HL-60/S4 treated with phorbol 12-myristate 13-acetate at 8.2 ng/mL for 4 days and 3 days (cell line): ENCODE results near the gene TSPO2.

Experiments
- in situ Hi-C: fragments of 300-500 bp; cut with MboI; formaldehyde crosslinking; loops from 2 replicates; pipeline ENCODE4 v1.15.0; 2022; ENCODE audit warnings: low sequenced_read_pairs

TSPO2 gene

DNA sequence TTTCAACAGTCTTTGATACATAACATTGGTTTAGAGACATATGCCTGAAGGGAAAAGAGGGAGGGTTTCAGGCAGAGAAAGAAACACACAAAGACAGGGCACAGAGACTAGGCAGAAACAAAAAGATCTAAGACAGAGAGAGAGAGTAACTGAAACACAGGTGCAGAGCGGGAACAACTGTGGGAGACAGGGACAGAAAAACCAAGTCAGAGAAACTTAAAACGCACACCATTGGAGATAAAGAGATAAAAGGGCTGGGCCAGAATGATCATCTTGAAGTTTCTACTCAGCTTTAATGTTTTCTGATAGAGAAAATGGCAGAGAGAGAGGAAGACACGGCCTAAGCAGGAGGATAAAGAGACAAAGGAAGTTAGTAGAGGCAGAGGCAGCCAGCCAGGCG is 15.0 kb upstream of the TSPO2 start:
- in situ Hi-C loops, result no loop called here

- in situ Hi-C loops, result no loop called here
These were observed 14.3 kb upstream of the TSPO2 start for GRCh38 chr6:41027799-41028560.

DNA sequence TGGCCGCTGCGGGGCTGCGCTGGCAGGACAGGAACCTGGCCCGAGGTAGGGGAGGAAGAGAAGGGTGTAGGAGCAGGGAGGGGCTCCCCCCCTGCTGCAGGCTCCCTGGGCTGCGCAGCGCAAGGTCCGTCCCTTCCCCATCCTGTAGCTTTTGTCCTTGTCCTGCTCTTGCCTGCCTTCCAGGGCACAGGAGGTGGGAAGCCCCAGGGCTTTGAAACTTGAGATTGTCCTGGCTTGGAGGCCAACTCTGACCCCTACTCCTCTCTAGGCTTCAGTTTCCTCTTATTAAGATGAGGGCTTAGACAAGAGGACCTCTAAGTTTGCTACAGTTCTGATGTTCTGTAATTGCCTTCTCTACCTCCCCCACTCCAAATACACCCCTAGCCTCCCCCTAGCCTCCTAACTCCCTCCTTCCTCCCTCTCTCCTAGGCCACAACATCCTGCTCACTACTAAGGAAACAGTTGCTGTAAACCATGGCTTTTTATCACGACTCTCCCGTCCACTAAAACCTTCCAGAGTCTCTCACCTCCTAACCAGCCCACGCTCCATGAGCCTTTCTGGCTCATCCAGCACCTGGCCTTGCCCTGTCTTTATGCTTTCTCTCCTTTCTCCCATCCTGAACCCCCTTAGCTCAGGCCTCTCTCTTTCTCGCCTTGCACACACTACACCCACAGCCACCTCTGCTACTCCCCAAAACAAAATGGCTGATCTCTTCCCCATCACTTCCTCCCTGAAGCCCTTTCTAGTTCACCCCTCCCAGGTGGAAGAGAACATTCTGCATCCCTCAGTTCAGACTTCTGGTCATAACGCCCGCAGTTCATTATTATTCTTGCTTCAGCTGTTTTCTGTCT is 13.5 kb upstream of the TSPO2 start:
- in situ Hi-C loops, result no loop called here

DNA sequence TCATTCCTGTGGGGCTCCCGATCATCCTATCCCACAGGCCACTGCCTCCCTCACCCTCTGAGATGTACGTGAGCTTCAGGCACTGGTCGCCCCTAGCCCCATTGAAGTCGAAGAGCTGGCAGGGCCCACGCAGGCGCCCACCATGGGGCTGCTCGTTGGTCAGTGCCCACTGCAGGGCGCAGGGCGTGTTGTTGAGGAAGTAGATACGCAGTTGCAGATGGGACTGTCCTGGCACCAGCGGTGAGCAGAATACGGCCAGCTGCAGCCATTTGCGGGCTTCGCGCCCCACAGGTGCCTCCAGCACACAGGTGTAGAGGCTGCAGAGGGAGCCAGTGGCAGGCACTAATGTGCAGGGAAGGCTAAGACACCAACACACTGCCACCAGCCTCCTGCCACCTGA is 9.4 kb upstream of the TSPO2 start:
- in situ Hi-C loops, result no loop called here

DNA sequence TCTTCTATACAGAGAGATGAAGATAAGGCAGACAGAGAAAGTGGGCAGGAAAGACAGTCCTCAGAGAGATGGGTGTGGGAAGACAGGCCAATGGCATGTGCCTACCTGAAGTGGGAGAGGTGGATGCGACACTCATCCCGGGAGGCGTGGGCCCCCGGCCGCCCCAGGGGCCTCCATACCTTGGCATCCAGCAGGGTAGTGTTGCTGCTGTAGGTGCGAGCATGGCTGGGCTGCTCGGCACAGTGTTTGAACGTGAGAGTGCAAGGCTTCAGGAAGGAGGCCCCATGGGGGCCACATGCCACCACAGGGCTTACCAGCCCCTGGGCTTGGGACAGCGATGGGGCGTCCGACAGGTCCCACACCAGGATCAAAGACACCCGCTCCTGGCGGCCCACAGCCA is 8.5 kb upstream of the TSPO2 start:
- in situ Hi-C loops, result no loop called here

DNA sequence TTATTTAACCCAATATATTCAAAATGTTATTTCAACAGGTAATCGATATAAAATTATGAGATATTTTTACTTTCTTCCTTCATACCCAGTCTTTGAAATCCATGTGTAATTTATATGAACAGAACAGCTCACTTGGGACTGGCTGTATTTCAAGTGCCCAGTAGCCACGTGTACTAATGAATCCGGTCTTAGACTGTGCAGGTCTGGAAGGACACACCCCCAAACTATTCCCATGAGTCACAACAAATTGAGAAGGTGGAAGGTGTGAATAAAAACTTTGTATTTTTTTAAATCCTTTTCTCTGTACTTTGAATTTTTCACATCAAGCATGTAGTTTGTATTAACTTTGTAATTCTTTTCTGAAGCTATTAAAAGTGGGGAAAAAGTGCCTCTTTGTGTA is 6.1 kb upstream of the TSPO2 start:
- in situ Hi-C loops, result no loop called here

DNA sequence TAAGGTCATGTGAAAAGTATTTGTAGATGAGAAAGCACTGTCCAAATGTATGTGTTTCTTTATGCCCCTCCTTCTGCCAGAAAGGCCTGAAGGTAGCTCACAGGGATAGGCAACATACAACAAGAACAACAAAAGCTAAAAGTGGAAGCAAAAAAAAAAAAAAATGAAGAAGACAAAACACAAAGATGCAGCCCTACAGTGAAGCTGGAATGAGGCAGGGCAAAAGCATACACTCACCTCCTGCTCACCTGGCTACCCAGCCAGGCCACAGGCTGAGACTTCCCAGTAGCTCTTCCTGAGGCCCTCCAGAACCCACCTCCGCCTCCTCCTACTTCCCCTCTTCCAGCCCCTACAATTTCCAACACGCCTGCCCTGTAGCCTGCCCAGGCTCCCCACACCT is 5.7 kb upstream of the TSPO2 start:
- in situ Hi-C loops, result no loop called here

DNA sequence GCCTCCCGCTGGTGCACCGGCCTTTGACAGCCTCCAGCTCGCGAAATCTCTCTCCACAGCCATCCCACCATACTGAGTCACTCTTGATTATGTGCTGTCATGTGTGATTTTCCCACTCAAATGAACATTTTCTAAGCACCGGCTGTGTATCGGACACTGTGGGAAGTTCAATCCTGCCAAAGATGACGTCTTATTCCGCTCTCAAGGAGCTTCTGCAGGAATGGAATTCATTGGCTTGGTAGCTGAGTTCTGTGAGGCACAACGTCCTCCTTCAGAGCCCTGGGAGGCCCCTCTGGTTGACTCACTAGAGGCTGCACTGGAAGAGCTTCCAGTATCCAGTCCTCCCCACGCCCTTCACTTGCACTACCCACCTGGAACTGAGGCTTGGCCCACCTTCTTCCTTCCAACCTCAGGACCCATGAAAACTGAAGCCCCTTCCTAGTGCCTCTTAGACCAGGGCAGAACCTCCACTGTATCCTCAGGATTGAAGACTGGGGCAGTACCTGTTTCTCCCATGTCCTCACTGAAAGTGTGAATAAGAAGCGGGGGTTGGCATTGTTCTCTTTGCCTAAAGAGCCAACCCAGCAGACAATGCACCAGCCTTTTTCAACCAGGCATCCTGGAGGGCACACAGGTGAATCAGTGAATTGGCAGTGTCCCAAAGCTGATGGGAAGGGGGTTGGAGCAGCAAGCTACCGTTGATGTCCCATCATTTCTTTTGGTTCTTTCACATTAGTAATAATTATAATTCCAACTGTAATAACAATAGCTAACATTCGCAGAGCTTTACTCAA is 5.0 kb upstream of the TSPO2 start:
- in situ Hi-C loops, result no loop called here

- in situ Hi-C loops, result no loop called here
These were observed 4.1 kb upstream of the TSPO2 start for GRCh38 chr6:41038205-41038604.

DNA sequence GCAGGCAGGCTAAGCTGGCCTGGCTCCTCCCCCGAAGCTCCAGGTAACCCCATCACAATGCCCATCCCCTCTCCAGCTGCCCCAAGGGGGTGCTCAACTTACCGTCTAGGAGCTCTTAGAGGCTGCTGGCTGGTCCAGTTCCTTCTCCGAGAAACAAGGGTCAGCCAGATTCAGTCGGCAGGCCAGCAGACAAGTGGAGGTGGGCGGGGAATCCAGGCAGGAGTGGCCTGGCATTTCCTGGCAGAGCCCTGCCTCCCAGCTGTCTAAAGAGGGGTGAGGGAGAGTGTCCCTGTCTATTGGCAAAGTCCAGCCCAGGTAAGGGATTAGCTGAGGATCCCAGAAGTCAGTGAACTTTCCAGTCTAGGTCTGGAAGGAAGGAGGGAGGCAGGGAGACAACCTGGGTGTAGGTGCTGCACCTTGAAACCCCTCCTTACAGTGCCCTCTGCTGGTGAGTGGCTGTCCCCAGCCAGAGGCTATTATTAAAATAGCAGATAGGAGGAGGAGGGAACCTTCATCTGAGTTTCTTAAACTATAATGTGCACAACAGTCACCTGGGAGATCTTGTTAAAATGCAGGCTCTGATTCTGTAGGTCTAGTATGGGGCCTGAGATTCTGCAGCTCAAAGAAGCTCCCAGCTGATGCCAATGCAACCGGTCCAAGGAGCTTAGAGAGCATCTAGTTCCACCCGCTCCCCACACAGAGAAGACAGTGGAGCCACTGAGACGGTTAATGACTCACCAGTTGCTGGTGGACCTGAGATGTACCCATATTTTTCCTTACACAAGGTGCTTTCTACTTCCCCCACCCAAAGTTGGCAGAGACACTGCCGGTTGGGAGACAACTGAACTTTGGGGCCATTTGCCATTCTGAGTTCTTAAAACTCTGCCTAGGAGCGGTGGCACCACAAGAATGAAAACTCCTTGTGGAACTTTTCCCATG is 2.9 kb upstream of the TSPO2 start, which contains the start of gene UNC5CL:
TSS of gene UNC5CL (minus strand) at position 162 of the 939 bp plus-strand sequence. CDS start 4,147 bp downstream, outside the sequence.
- in situ Hi-C loops, result no loop called here

GRCh38 chr6:41040101-41040939 is 1.9 kb upstream of the TSPO2 start:
- in situ Hi-C loops, result no loop called here

- in situ Hi-C loops, result no loop called here
These were observed 1.2 kb upstream of the TSPO2 start for GRCh38 chr6:41040940-41041536.

GRCh38 chr6:41043151-41043550 is 884 bp downstream of the TSPO2 start:
- in situ Hi-C loops, result no loop called here

DNA sequence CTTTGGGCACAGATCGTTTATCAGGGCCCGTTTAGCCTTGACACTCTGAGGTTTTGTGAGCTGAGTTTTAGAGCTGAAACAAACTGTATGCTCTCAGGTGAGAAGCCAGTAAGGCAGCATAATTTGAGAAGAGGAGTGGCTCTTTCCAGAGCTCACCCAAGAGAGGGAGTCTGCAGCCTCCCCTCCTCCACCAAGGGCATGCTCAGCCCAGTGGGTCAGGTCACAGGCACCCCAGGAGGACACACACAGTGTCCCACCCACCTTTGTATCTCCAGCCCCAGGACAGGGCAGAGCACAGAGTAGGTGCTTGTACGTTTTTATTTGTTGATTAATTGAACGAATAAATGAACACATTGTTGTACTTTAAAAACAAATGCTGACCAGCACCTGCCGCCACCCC is 3.4 kb downstream of the TSPO2 start:
- in situ Hi-C loops, result no loop called here

GRCh38 chr6:41046084-41046483 is 3.8 kb downstream of the TSPO2 start:
- in situ Hi-C loops, result no loop called here

DNA sequence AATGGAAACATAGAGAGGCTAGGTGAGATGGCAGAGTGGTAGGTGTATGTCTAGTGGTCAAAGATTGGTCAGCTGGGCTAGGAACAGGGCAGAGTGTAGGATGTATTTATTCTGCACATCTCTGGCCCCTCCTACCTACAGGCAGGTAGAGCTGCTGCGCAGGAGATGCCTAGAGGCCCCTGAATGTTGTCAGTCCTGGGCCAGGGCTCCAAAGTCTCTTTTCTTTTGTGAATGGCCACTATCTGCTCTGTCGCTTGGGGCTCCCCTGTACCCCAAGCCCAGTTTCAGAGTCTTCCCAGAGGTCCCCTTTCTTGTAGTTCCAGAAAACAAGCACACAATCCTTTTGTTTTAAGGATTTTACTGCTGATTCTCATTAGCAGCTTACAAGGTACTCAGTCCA is 5.0 kb downstream of the TSPO2 start:
- in situ Hi-C loops, result no loop called here

DNA sequence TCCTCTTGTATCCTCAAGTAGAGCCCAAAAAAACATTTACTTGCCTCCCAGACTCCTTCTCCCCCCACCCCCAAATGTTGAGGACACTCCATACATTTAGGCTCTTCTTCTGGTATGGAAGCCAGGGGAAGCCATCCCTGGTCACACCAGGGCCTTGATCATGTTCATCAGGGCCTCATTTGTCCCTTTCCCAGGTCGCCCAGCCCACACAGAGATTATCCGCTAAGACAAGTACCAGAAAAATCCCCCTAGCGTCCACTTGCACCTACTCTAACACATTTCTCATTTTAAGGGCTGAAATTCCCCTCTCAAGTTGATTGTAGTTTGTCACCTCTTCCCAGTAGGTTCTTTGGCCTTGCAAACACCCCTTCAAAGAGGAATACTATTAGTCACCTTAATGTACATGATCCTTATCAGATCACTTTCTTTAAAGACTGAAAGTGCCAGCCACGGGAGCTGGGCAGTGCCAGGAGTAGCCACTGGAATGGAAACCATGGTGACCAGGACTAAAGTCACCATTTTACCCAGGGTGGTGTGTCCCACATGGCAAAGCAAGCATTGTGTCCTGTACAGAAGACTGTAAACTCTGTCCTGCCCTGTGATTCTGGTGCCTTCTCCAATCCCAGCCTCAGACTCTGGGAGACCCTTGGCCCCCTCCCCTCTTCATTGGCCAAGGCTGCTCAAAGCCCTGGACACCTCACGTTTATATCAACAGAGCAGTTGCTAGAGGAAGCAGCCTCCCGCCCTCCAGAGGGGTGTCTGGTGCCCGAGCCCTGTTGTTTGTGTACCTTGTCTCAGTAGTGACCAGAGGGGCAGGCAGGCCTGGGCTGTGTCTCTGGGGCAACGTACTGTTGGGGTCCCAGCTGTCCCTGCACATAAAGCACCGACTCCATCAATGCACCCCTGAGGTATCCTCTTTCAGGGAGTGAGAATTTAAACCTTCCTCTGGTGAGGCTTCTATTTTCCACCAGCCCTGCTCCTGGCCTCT is 5.8 kb downstream of the TSPO2 start:
- in situ Hi-C loops, result no loop called here

DNA sequence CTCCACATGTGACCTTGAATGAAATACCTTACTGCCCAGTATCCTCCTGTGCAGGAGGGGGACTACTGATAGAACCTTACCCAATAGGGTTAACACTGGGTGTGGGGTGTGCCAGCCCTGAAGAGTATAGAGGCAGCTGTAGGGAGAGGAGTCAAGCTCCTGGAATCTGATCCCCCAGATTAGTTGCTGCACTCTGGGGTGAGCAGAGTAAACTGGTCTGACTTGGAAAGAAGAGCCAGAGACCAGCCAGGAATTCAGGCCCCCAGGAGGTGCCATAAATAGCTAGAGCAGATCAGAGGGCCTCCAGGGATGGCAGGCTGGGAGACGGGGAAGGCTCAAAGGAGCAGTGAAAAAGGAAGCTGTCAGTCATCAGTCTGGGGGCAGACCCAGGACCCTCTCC is 7.3 kb downstream of the TSPO2 start:
- in situ Hi-C loops, result no loop called here
